ENCODE results near the gene NPAS3. TPM values are rescaled to one million over a fixed set of nuclear protein-coding genes. Genes with fewer than 3 reads are reported as not detected.

The NPAS3 gene
- total RNA-seq, 1 donor from 2014 or later = 6.1 TPM

- DNase-seq (ENCODE audit: low spot score, unreplicated experiment) = no peak
- no peak for TF ChIP-seq CTCF (IDR thresholded peaks at IDR 0.05; ENCODE audit: unreplicated experiment)
- H3K4me1 Mint-ChIP-seq (ENCODE audit: low read depth) = no peaks in the 10 kb centered on the region
- no peak overlapping the region for H3K4me3 Mint-ChIP-seq (ENCODE audit: low read depth)
- no peak overlapping the region for H3K27ac Mint-ChIP-seq
- no peaks in the 10 kb centered on the region for H3K27me3 Mint-ChIP-seq
- H3K9me3 Mint-ChIP-seq (ENCODE audit: low read depth) = no peaks in the 10 kb centered on the region
- H3K36me3 Mint-ChIP-seq (ENCODE audit: insufficient read depth) = no peaks in the 10 kb centered on the region
Measured at GRCh38 chr14:33194551-33194950, 255.9 kb downstream of the NPAS3 start.

- Mint-ChIP-seq H3K27ac (no peak overlapping the region), H3K36me3 (ENCODE audit: insufficient read depth) (no peaks in the 10 kb centered on the region), H3K9me3 (ENCODE audit: low read depth) (no peaks in the 10 kb centered on the region), H3K27me3 (no peaks in the 10 kb centered on the region), H3K4me3 (ENCODE audit: low read depth) (no peak overlapping the region), H3K4me1 (ENCODE audit: low read depth) (no peaks in the 10 kb centered on the region)
- DNase-seq (ENCODE audit: low spot score, unreplicated experiment) = no peak
- no peak for TF ChIP-seq CTCF (IDR thresholded peaks at IDR 0.05; ENCODE audit: unreplicated experiment)
Measured at GRCh38 chr14:33198684-33199083, 260.0 kb downstream of the NPAS3 start.

DNA sequence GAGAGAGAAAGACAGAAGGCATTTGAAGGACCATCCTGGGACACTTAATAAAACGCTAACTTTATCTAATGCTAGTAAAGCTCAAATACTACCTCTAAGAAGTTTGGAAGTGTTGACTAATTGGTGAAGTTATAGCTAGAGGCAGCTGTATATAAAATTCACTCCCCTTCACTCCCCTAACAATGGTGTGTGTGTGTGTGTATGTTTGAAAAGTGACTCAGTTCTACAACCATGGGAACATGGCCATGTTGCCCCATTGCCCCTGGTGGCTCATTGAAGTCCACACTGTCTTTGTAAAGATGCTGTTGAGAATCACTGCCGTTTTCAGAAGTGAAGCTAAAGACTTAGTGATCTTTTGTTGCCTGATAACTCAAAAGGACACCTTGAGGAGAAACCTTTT is 262.4 kb downstream of the NPAS3 start:
- Mint-ChIP-seq H3K27me3 (no peaks in the 10 kb centered on the region), H3K4me1 (ENCODE audit: low read depth) (no peaks in the 10 kb centered on the region), H3K27ac (no peak overlapping the region), H3K4me3 (ENCODE audit: low read depth) (no peak overlapping the region), H3K36me3 (ENCODE audit: insufficient read depth) (no peaks in the 10 kb centered on the region), H3K9me3 (ENCODE audit: low read depth) (no peaks in the 10 kb centered on the region)
- TF ChIP-seq CTCF (IDR thresholded peaks at IDR 0.05; ENCODE audit: unreplicated experiment) = no peak
- no peak for DNase-seq (ENCODE audit: low spot score, unreplicated experiment)

- DNase-seq (ENCODE audit: low spot score, unreplicated experiment) = no peak
- Mint-ChIP-seq H3K36me3 (ENCODE audit: insufficient read depth) (no peaks in the 10 kb centered on the region), H3K27ac (no peak overlapping the region), H3K9me3 (ENCODE audit: low read depth) (no peaks in the 10 kb centered on the region), H3K27me3 (peaks cover 2% of the 10 kb centered on the region), H3K4me3 (ENCODE audit: low read depth) (no peak overlapping the region), H3K4me1 (ENCODE audit: low read depth) (no peaks in the 10 kb centered on the region)
- no peak for TF ChIP-seq CTCF (IDR thresholded peaks at IDR 0.05; ENCODE audit: unreplicated experiment)
Measured at GRCh38 chr14:33206981-33207380, 268.3 kb downstream of the NPAS3 start.

GRCh38 chr14:33207467-33208017 is 268.9 kb downstream of the NPAS3 start:
- Mint-ChIP-seq H3K27me3 (peaks cover 5% of the 10 kb centered on the region), H3K4me1 (ENCODE audit: low read depth) (no peaks in the 10 kb centered on the region), H3K27ac (no peak overlapping the region), H3K4me3 (ENCODE audit: low read depth) (no peak overlapping the region), H3K36me3 (ENCODE audit: insufficient read depth) (no peaks in the 10 kb centered on the region), H3K9me3 (ENCODE audit: low read depth) (no peaks in the 10 kb centered on the region)
- DNase-seq (ENCODE audit: low spot score, unreplicated experiment) = no peak
- TF ChIP-seq CTCF (IDR thresholded peaks at IDR 0.05; ENCODE audit: unreplicated experiment) = no peak

Measured in progenitor cell of endocrine pancreas (in vitro differentiated cells).